Thoracic aorta endothelial cell (primary cell): Measurements from ENCODE around the gene CLEC2L. TPM values are rescaled to one million over a fixed set of nuclear protein-coding genes. Genes with fewer than 3 reads are reported as not detected.

Source experiments
- total RNA-seq: library from RNA; depleted of rRNA; stranded (reverse); fragments of >200 nt; gene quantifications from 2 replicates; pipeline ENCODE4 v1.2.3, GENCODE V29; 2012

CLEC2L gene
- total RNA-seq: not detected in 2 replicates

GRCh38 chr7:139523199-139523941 lies at the start of gene CLEC2L:
TSS of gene CLEC2L (plus strand) at chr7:139523685. CDS start at chr7:139523928, 243 bp downstream.

Other genes starting within 250 kb of the CLEC2L start
- 6.3 and 8.3 TPM in 2 replicates for gene FMC1, start 182.3 kb upstream of the CLEC2L start, total RNA-seq
- gene LUC7L2, start 163.8 kb upstream of the CLEC2L start, total RNA-seq: 77.2 and 77.9 TPM in 2 replicates
- gene KLRG2, start 40.0 kb upstream of the CLEC2L start, total RNA-seq: 0.13 TPM in 1 of 2 replicates, not detected in the other